Endodermal cell (in vitro differentiated cells): ENCODE data around the gene ROPN1L. TPM values are rescaled to one million over a fixed set of nuclear protein-coding genes. Genes with fewer than 3 reads are reported as not detected.

Experiments used
- DNase-seq: peaks from one replicate; pipeline ENCODE4 v3.0.0-alpha.2; 2017
- H3K27ac ChIP-seq: 2 replicates; pipeline ENCODE4 v1.5.1; 2013; ENCODE audit warnings: mild to moderate bottlenecking, low read depth, low read length, moderate library complexity
- H3K27me3 ChIP-seq: 2 replicates; pipeline ENCODE4 v1.6.1; 2013; ENCODE audit warnings: mild to moderate bottlenecking, low read length, moderate library complexity; ENCODE audit not compliant: insufficient read depth, control insufficient read depth, poor library complexity, severe bottlenecking
- H3K36me3 ChIP-seq: 2 replicates; pipeline ENCODE4 v1.7.0; 2013; ENCODE audit warnings: mild to moderate bottlenecking, low read length, moderate library complexity; ENCODE audit not compliant: control insufficient read depth, insufficient read depth
- H3K4me1 ChIP-seq: one replicate; pipeline ENCODE4 v1.7.0; 2013; ENCODE audit warnings: low read length; ENCODE audit not compliant: control insufficient read depth, insufficient read depth
- H3K4me3 ChIP-seq: 2 replicates; pipeline ENCODE4 v1.5.1; 2013; ENCODE audit warnings: mild to moderate bottlenecking, low read length, moderate library complexity
- H3K9ac ChIP-seq: 2 replicates; pipeline ENCODE4 v1.6.1; 2013; ENCODE audit warnings: mild to moderate bottlenecking, low read length, moderate library complexity; ENCODE audit not compliant: poor library complexity, severe bottlenecking; ENCODE audit errors: extremely low read depth
- H3K9me3 ChIP-seq: 2 replicates; pipeline ENCODE4 v1.6.1; 2013; ENCODE audit warnings: mild to moderate bottlenecking, low read length, moderate library complexity; ENCODE audit not compliant: control insufficient read depth
- H3K27ac Mint-ChIP-seq: 2 replicates; pipeline ENCODE4 v1.8.0; 2020; ENCODE audit warnings: mixed read lengths
- H3K27me3 Mint-ChIP-seq: 2 replicates; pipeline ENCODE4 v1.8.0; 2021; ENCODE audit warnings: mild to moderate bottlenecking, mixed read lengths; ENCODE audit not compliant: insufficient read depth
- H3K36me3 Mint-ChIP-seq: 2 replicates; pipeline ENCODE4 v1.8.0; 2020; ENCODE audit warnings: low read depth, mixed read lengths
- H3K4me1 Mint-ChIP-seq: 2 replicates; pipeline ENCODE4 v1.8.0; 2020; ENCODE audit warnings: mixed read lengths
- H3K4me3 Mint-ChIP-seq: 2 replicates; pipeline ENCODE4 v1.8.0; 2020; ENCODE audit warnings: mild to moderate bottlenecking, moderate library complexity, mixed read lengths
- H3K9me3 Mint-ChIP-seq: 2 replicates; pipeline ENCODE4 v1.8.0; 2020; ENCODE audit warnings: mild to moderate bottlenecking, mixed read lengths
- CTCF ChIP-seq: fragments of 200-600 bp; sonication (generic); conservative IDR thresholded peaks from 2 replicates; pipeline ENCODE4 v1.5.0; 2021; ENCODE audit warnings: antibody characterized with exemption, mild to moderate bottlenecking
- WGBS, 2 experiments: methylation state at CpG; one replicate each; pipeline versions ENCODE4 v1.1.5 to v1.1.7; 2013; ENCODE audit warnings: missing lambda C conversion rate in 2 of 2, mixed read lengths in 1 of 2; ENCODE audit not compliant: insufficient coverage in 1 of 2, insufficient read length in 1 of 2; 5-methylcytosine and 5-hydroxymethylcytosine counted together
- total RNA-seq, 2 donors: library from RNA; stranded (reverse); fragmentation: NEBNext Ultra II Directional in 1 of 2; extraction: Animal tissue kit (Norgen Biotek cat#: 25700) in 1 of 2; gene quantifications; 2 replicates in 1 of 2; 3 replicates in 1 of 2; pipeline ENCODE4 v1.2.1, GENCODE V29; 2021

ROPN1L gene
- total RNA-seq, 2 donors from 2014 or later, result 0.70 TPM; not detected in 1

GRCh38 chr5:10503997-10504793 lies 62.5 kb downstream of the ROPN1L start:
- peaks cover 2% of the 10 kb centered on the region for H3K4me1 ChIP-seq
- Mint-ChIP-seq H3K36me3 (no peaks in the 10 kb centered on the region), H3K9me3 (no peaks in the 10 kb centered on the region), H3K27ac (no peak overlapping the region), H3K4me1 (peaks cover 13% of the 10 kb centered on the region), H3K27me3 (peaks cover 5% of the 10 kb centered on the region), H3K4me3 (no peak overlapping the region)
- DNase-seq, result no peak
- H3K36me3 ChIP-seq, result no peaks in the 10 kb centered on the region
- WGBS, 2 experiments, result 94 to 95% methylated on average over 6 to 8 of the region's 8 CpGs
- H3K27ac ChIP-seq, result no peak overlapping the region
- H3K27me3 ChIP-seq, result no peaks in the 10 kb centered on the region
- H3K9ac ChIP-seq, result no peak overlapping the region
- no peak overlapping the region for H3K4me3 ChIP-seq
- TF ChIP-seq CTCF, result no peak
- H3K9me3 ChIP-seq, result no peaks in the 10 kb centered on the region

- Mint-ChIP-seq H3K9me3 (peaks cover 2% of the 10 kb centered on the region), H3K27ac (no peak overlapping the region), H3K27me3 (peaks cover 13% of the 10 kb centered on the region), H3K4me3 (no peak overlapping the region), H3K36me3 (no peaks in the 10 kb centered on the region), H3K4me1 (peaks cover 13% of the 10 kb centered on the region)
- no peak for DNase-seq
- TF ChIP-seq CTCF, result no peak
- Histone ChIP-seq H3K9me3 (no peaks in the 10 kb centered on the region), H3K36me3 (no peaks in the 10 kb centered on the region), H3K27ac (no peak overlapping the region), H3K4me1 (peaks cover 2% of the 10 kb centered on the region), H3K4me3 (no peak overlapping the region), H3K9ac (no peak overlapping the region), H3K27me3 (no peaks in the 10 kb centered on the region)
- 89 to 100% methylated on average over 2 to 8 of the region's 8 CpGs for WGBS, 2 experiments
These were observed 63.9 kb downstream of the ROPN1L start for GRCh38 chr5:10505517-10506095.

GRCh38 chr5:10506535-10506934 lies 64.9 kb downstream of the ROPN1L start:
- H3K9me3 ChIP-seq, result no peaks in the 10 kb centered on the region
- H3K9me3 Mint-ChIP-seq, result peaks cover 6% of the 10 kb centered on the region
- DNase-seq, result no peak
- H3K27me3 Mint-ChIP-seq, result peaks cover 14% of the 10 kb centered on the region
- no peaks in the 10 kb centered on the region for H3K36me3 ChIP-seq
- H3K4me1 ChIP-seq, result peaks cover 2% of the 10 kb centered on the region
- H3K4me3 Mint-ChIP-seq, result no peak overlapping the region
- H3K27ac Mint-ChIP-seq, result no peak overlapping the region
- no peaks in the 10 kb centered on the region for H3K27me3 ChIP-seq
- 94 to 100% methylated on average over 1 to 3 of the region's 3 CpGs for WGBS, 2 experiments
- no peak overlapping the region for H3K4me3 ChIP-seq
- H3K9ac ChIP-seq, result no peak overlapping the region
- no peak overlapping the region for H3K27ac ChIP-seq
- no peak for TF ChIP-seq CTCF
- H3K36me3 Mint-ChIP-seq, result no peaks in the 10 kb centered on the region
- peaks cover 12% of the 10 kb centered on the region for H3K4me1 Mint-ChIP-seq
